ENCODE data around the gene RUNX2. TPM values are rescaled to one million over a fixed set of nuclear protein-coding genes. Genes with fewer than 3 reads are reported as not detected.

RUNX2 gene
- total RNA-seq, 1 donor from 2014 or later = not detected

- Mint-ChIP-seq H3K36me3 (ENCODE audit: unreplicated experiment) (no peaks in the 10 kb centered on the region), H3K27me3 (ENCODE audit: unreplicated experiment) (no peaks in the 10 kb centered on the region)
These were observed 375.0 kb downstream of the RUNX2 start for GRCh38 chr6:45702849-45703739.

GRCh38 chr6:45704056-45704800 is 376.1 kb downstream of the RUNX2 start:
- TF ChIP-seq CTCF (IDR thresholded peaks at IDR 0.05; ENCODE audit: partially characterized antibody, unreplicated experiment) = no peak
- Mint-ChIP-seq H3K27ac (ENCODE audit: unreplicated experiment) (no peak overlapping the region), H3K36me3 (ENCODE audit: unreplicated experiment) (no peaks in the 10 kb centered on the region), H3K4me3 (ENCODE audit: unreplicated experiment) (no peak overlapping the region), H3K27me3 (ENCODE audit: unreplicated experiment) (no peaks in the 10 kb centered on the region), H3K4me1 (ENCODE audit: low read depth, unreplicated experiment) (no peaks in the 10 kb centered on the region), H3K9me3 (ENCODE audit: unreplicated experiment) (no peaks in the 10 kb centered on the region)
- no peak for DNase-seq

More at GRCh38 chr6:45702849-45703739, 375.0 kb downstream of the RUNX2 start:
- Mint-ChIP-seq H3K4me3 (ENCODE audit: unreplicated experiment) (no peak overlapping the region), H3K27ac (ENCODE audit: unreplicated experiment) (no peak overlapping the region), H3K9me3 (ENCODE audit: unreplicated experiment) (no peaks in the 10 kb centered on the region), H3K4me1 (ENCODE audit: low read depth, unreplicated experiment) (no peaks in the 10 kb centered on the region)
- no peak for TF ChIP-seq CTCF (IDR thresholded peaks at IDR 0.05; ENCODE audit: partially characterized antibody, unreplicated experiment)
- no peak for DNase-seq

GRCh38 chr6:45705137-45705855 is 377.2 kb downstream of the RUNX2 start:
- no peak for DNase-seq
- Mint-ChIP-seq H3K9me3 (ENCODE audit: unreplicated experiment) (no peaks in the 10 kb centered on the region), H3K27ac (ENCODE audit: unreplicated experiment) (no peak overlapping the region), H3K4me3 (ENCODE audit: unreplicated experiment) (no peak overlapping the region), H3K36me3 (ENCODE audit: unreplicated experiment) (no peaks in the 10 kb centered on the region), H3K4me1 (ENCODE audit: low read depth, unreplicated experiment) (no peaks in the 10 kb centered on the region), H3K27me3 (ENCODE audit: unreplicated experiment) (no peaks in the 10 kb centered on the region)
- no peak for TF ChIP-seq CTCF (IDR thresholded peaks at IDR 0.05; ENCODE audit: partially characterized antibody, unreplicated experiment)

GRCh38 chr6:45706319-45706718 is 378.2 kb downstream of the RUNX2 start:
- Mint-ChIP-seq H3K27ac (ENCODE audit: unreplicated experiment) (no peak overlapping the region), H3K4me1 (ENCODE audit: low read depth, unreplicated experiment) (no peaks in the 10 kb centered on the region), H3K27me3 (ENCODE audit: unreplicated experiment) (no peaks in the 10 kb centered on the region), H3K4me3 (ENCODE audit: unreplicated experiment) (no peak overlapping the region), H3K36me3 (ENCODE audit: unreplicated experiment) (no peaks in the 10 kb centered on the region), H3K9me3 (ENCODE audit: unreplicated experiment) (no peaks in the 10 kb centered on the region)
- TF ChIP-seq CTCF (IDR thresholded peaks at IDR 0.05; ENCODE audit: partially characterized antibody, unreplicated experiment) = no peak
- DNase-seq = no peak
